Naive B cell (primary cell): ENCODE measurements around the gene GGT6. TPM values are rescaled to one million over a fixed set of nuclear protein-coding genes. Genes with fewer than 3 reads are reported as not detected.

Experiments used
- ATAC-seq, 2 donors: fragments of 150-1000 bp; cut with Tn5 transposase; 2 replicates each; pipeline ENCODE4 v1.10.0; 2021; ENCODE audit warnings: low read depth in 2 of 2, mild to moderate bottlenecking in 2 of 2, moderate library complexity in 2 of 2
- DNase-seq: peaks from one replicate; pipeline ENCODE4 v3.0.0; 2022
- H3K27ac Mint-ChIP-seq, 6 donors: one replicate each; pipeline ENCODE4 v1.8.0; 2020 to 2022; ENCODE audit warnings: mild to moderate bottlenecking in 6 of 6, mixed read lengths in 6 of 6, moderate library complexity in 5 of 6, inconsistent platforms in 2 of 6
- H3K27me3 Mint-ChIP-seq, 3 donors: one replicate each; pipeline ENCODE4 v1.8.0; 2021 to 2022; ENCODE audit warnings: mixed read lengths in 3 of 3, mild to moderate bottlenecking in 1 of 3
- H3K36me3 Mint-ChIP-seq, 2 donors: one replicate each; pipeline ENCODE4 v1.8.0; 2020 to 2022; ENCODE audit warnings: mixed read lengths in 2 of 2, inconsistent platforms in 1 of 2, mild to moderate bottlenecking in 1 of 2
- H3K4me1 Mint-ChIP-seq, 3 donors: one replicate each; pipeline ENCODE4 v1.8.0; 2020 to 2022; ENCODE audit warnings: mixed read lengths in 3 of 3, inconsistent platforms in 1 of 3, mild to moderate bottlenecking in 1 of 3, moderate library complexity in 1 of 3
- H3K4me3 Mint-ChIP-seq, 8 donors: one replicate each; pipeline ENCODE4 v1.8.0; 2020 to 2022; ENCODE audit warnings: mild to moderate bottlenecking in 8 of 8, mixed read lengths in 8 of 8, moderate library complexity in 8 of 8, inconsistent platforms in 2 of 8
- H3K9me3 Mint-ChIP-seq, 7 donors: one replicate each; pipeline ENCODE4 v1.8.0; 2020 to 2022; ENCODE audit warnings: mixed read lengths in 7 of 7, mild to moderate bottlenecking in 5 of 7, inconsistent platforms in 2 of 7, moderate library complexity in 1 of 7
- polyA plus RNA-seq, 6 donors: library from polyadenylated mRNA; unstranded; fragments of 300-500 nt; fragmentation: Illumina TruSeq; gene quantifications; one replicate each; pipeline ENCODE4 v1.2.3, GENCODE V29; 2021; ENCODE audit warnings: low read depth in 6 of 6

The GGT6 gene
- polyA plus RNA-seq, 6 donors from 2014 or later: not detected

DNA sequence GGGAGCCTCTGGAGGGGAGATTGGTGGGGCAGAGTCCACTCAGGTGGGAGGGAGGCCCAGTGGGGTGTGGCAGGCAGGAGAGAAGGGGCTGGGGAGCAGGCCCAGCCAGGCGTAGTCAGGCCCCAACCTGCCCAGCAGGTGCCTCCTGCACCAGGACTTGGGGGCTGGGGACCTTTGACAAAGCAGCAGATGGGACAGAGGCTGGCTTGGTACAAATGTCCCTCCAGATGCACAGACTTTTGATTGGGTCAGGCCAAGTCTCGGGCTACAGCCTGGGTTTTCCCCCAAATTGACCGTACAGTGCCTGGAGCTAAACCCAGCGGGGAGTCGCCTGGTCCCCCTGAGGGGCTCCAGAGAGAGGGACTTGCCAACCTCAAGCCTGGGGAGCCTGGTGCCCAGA, 411 bp downstream of the GGT6 start:
- no peaks in the 10 kb centered on the region for H3K9me3 Mint-ChIP-seq
- H3K36me3 Mint-ChIP-seq: no peaks in the 10 kb centered on the region
- peaks cover 24 to 32% (median 28%) of the 10 kb centered on the region in 3 donors for H3K4me1 Mint-ChIP-seq
- no peak for DNase-seq
- no peak overlapping the region for H3K4me3 Mint-ChIP-seq
- ATAC-seq: no peak
- H3K27me3 Mint-ChIP-seq: no peaks in the 10 kb centered on the region
- no peak overlapping the region for H3K27ac Mint-ChIP-seq

DNA sequence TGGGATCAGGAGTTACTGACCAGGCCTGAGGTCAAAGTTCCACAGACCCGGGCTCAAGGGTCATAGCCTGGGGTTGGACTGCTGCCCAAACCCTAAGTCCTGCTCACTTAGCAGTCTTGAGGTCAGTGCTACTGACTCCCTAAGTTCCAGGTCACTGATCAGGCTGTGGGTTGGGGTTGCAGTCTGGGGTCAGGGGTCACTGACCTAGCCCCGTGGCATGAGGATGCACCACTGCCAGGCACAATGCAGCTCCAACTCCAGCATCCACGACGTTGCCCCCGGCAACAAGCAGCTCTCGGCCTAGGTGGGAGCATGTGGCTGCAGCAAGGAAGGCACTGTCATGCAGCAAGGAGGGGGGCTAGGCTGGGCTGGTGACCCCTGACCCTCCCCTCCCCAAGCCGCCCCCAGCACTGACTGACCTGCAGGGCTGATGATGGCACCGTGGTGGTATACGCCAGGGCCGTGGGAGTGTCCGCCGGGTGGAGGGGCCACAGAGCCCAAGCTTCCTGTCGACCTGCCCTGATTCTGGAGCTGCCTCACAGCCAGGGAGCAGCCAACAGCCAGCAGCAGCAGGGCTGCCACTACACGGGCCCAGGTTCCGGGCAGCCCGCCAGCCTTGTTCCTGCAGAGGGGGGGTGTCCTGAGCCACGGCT, 1.1 kb downstream of the GGT6 start:
- Mint-ChIP-seq H3K27me3 (no peaks in the 10 kb centered on the region), H3K4me3 (no peak overlapping the region), H3K9me3 (no peaks in the 10 kb centered on the region), H3K4me1 (peaks cover 30 to 37% (median 35%) of the 10 kb centered on the region in 3 donors), H3K36me3 (no peaks in the 10 kb centered on the region), H3K27ac (no peak overlapping the region)
- ATAC-seq (no peak), DNase-seq (no peak)

DNA sequence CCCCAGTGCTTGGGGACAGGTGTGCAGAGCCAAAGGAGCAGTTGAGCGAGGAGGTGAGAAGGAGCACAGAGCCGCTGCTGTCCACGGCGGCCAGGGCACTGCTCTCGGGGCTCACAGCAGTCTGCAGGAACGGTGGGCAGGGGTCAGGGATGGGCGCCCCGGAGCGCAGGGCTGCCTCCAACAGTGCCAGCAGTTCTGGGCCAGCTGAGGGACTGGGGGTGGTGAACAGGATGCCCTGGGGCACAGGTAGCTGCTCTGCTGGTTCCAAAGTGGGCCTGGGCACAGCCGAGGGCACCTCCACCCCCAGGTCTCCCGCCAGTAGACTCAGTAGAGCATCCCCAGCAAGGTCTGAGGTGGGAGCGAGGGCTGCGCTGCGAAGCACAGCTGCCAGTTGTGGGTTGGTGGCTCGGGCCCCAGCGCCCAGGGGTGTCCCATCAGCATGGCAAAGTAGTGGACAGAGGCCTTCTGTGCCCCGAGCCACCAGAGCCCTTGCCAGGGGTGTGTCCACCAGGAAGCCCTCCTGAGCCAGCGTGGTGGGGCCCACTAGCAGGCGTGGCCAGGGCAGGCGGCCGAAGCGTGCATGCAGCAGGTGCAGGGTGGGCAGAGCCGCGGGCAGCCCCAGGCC, 1.9 kb downstream of the GGT6 start:
- Mint-ChIP-seq H3K4me3 (no peak overlapping the region), H3K27me3 (no peaks in the 10 kb centered on the region), H3K4me1 (peaks cover 37 to 45% (median 43%) of the 10 kb centered on the region in 3 donors), H3K9me3 (no peaks in the 10 kb centered on the region), H3K27ac (no peak overlapping the region), H3K36me3 (no peaks in the 10 kb centered on the region)
- DNase-seq: no peak
- ATAC-seq: no peak

DNA sequence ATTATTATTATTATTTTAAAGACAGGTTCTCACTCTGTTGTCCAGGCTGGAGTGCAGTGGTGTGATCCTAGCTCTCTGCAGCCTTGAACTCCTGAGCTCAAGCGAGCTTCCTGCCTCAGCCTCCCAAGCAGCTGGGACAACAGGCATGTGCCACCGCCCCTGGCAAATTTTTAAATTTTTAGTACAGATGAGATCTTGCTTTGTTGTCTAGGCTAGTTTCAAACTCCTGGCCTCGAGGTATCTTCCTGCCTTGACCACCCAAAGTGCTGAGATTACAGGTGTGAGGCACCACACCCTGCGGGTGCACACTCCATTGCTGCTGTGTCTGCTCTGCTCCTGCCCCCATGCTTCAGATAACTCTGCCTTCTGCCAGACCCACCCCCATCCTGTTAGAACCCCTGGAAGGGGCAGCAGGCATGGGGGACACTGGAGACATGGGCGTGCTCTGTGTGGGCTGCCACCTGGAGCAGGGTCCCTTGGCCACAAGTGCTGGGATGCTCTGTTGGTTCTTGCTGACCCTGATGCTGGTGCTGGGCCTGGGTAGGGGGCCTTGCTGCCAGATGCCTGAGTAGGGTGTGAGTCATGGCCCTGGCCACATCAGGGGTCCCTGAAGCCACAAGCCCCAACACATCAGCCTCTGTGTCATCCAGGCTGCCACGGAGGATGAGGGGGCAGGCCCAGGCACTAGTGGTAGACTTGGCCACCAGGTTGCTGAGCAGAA, 2.6 kb downstream of the GGT6 start:
- no peaks in the 10 kb centered on the region for H3K36me3 Mint-ChIP-seq

DNA sequence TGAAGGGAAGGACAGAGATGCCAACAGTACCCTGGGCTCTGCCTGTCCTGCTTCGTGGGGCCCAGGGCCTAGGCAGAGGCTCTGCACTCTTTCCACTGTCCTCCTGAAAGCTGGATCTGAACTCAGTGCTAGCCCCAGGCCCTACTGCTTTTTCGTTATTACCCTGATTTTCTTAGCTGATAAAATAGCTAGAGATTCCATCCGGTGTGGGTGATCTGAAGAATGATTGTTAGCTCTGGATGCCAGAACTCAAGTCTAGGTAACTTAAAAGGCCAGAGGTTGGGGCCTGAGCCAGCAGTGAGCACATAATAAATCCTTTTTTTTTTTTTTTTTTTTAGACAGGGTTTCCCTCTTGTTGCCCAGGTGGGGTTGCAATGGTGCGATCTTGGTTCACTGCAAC, 3.4 kb downstream of the GGT6 start:
- H3K36me3 Mint-ChIP-seq: no peaks in the 10 kb centered on the region
- H3K27ac Mint-ChIP-seq: no peak overlapping the region
- DNase-seq: no peak
- ATAC-seq: no peak
- peaks cover 30 to 39% (median 34%) of the 10 kb centered on the region in 3 donors for H3K4me1 Mint-ChIP-seq
- peak overlapping the region in 4 of 8 donors; percentile 33 to 96 (median 92) for H3K4me3 Mint-ChIP-seq
- H3K9me3 Mint-ChIP-seq: no peaks in the 10 kb centered on the region
- no peaks in the 10 kb centered on the region for H3K27me3 Mint-ChIP-seq

More for the DNA sequence above, 2.6 kb downstream of the GGT6 start:
- Mint-ChIP-seq H3K4me3 (peak overlapping the region in 2 of 8 donors; percentile 61 to 65), H3K27ac (no peak overlapping the region), H3K4me1 (peaks cover 37 to 46% (median 42%) of the 10 kb centered on the region in 3 donors), H3K27me3 (no peaks in the 10 kb centered on the region), H3K9me3 (no peaks in the 10 kb centered on the region)
- ATAC-seq (no peak), DNase-seq (no peak)

DNA sequence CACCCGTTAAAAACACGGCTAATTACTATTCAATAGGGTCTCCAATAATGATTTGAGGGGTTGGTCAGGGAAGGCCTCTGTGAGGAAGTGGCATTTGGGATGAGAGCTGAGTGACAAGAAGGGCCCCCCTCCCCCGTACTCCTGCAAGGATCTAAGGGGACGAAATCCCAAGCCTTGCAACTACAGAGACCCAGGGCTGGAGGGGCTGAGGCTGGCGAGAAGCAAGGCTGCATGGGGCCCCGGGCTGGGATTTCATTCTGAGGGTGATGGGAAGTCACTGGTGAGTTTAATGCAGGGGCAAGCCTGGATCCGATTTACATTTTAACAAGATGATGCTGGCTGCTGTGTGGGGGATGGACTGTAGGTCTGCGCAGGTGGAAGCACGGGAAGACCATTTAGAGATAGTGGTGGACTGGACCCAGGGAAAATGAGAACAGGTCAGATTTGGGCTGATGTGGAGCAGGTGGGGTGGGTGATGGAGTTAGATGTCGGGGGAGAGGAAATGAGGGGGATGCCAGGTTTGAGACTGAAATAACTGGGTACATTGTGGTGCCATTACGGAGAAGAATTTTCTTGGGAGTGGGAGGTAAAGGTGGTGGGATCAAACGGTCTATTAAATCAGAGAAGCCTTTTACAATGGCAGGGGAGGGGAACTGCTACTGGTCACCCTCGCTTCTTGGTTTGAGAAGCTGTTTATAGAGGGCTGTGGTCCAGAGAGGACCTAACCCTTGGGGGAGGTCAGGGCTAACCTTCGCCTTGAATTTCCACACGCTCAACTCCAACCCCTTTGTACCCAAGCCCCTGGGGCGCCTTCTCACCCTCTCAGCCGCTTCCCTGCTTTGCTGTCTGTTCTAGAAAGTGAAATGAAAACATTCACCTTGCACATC, 4.3 kb downstream of the GGT6 start:
- H3K4me3 Mint-ChIP-seq: peak overlapping the region; percentile 89 to 98 (median 96)
- DNase-seq: no peak
- H3K36me3 Mint-ChIP-seq: peaks cover 0 to 1% of the 10 kb centered on the region in 2 donors
- H3K27ac Mint-ChIP-seq: peak overlapping the region; percentile 93 to 99 (median 96)
- no peaks in the 10 kb centered on the region for H3K9me3 Mint-ChIP-seq
- H3K4me1 Mint-ChIP-seq: peaks cover 27 to 30% (median 30%) of the 10 kb centered on the region in 3 donors
- ATAC-seq: no peak
- no peaks in the 10 kb centered on the region for H3K27me3 Mint-ChIP-seq

DNA sequence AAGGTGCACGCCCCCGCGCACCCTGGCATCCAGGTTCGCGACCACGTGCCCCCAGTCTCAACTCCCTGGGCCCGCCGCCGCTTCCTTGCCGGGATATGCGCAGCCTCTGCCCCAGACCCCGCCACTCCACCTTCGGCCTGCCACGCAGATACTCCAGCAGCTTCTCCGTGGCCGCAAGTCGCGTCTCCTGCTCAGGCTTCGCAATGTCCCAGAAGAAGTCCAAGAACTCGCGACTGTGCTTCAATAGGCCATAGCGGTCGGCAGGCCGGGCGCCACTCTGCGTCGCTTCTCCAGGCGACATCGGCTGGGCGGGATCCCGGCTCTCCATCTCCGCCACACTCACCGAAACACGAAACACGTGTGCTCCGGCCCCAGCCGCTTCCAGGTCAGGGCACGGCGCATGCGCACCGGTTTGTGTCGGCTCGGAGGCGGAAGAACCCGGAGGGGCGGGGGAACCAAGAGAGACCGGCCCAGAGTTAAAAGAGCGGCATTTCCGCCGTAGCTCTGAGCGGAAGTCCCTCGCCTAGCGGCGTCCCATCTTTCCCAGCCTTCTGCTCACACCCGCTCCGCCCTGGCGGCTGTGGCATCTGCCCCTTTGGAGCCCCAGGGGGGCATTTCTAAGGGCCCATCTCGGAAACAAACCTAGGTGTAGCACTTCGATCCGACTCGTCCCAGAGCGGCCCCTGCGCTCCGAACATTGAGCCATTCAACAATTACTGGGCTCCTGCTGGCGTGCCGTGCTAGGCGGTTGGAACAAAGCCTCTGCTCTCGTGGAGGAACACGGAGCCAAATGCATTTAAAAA, 5.2 kb downstream of the GGT6 start, which contains the start of gene MYBBP1A:
MYBBP1A (minus strand) TSS at position 388 of the 803 bp plus-strand sequence; CDS start at position 328, 60 bp downstream.
- Mint-ChIP-seq H3K4me3 (peak within 1 kb of the TSS; percentile 89 to 98 (median 96)), H3K9me3 (no peaks in the 10 kb centered on the region), H3K27ac (peak within 1 kb of the TSS; percentile 93 to 99 (median 96)), H3K4me1 (peaks cover 27 to 30% (median 29%) of the 10 kb centered on the region in 3 donors), H3K36me3 (peaks cover 0 to 5% of the 10 kb centered on the region in 2 donors), H3K27me3 (no peaks in the 10 kb centered on the region)
- ATAC-seq: peak; percentile 94 to 95
- DNase-seq: peak; percentile 94

GRCh38 chr17:4554441-4554996, 5.9 kb downstream of the GGT6 start:
- ATAC-seq (no peak), DNase-seq (no peak)
- H3K4me1 Mint-ChIP-seq: peaks cover 27 to 30% (median 29%) of the 10 kb centered on the region in 3 donors
- no peaks in the 10 kb centered on the region for H3K9me3 Mint-ChIP-seq
- peaks cover 0 to 5% of the 10 kb centered on the region in 2 donors for H3K36me3 Mint-ChIP-seq
- H3K4me3 Mint-ChIP-seq: peak overlapping the region; percentile 89 to 98 (median 96)
- peak overlapping the region in 2 of 6 donors; percentile 69 to 95 for H3K27ac Mint-ChIP-seq
- H3K27me3 Mint-ChIP-seq: no peaks in the 10 kb centered on the region

GRCh38 chr17:4553669-4554068, 6.7 kb downstream of the GGT6 start:
- no peak for ATAC-seq
- Mint-ChIP-seq H3K4me3 (peak overlapping the region; percentile 63 to 98 (median 96)), H3K27me3 (no peaks in the 10 kb centered on the region), H3K27ac (peak overlapping the region in 1 of 6 donors; percentile 69), H3K4me1 (peaks cover 27 to 30% (median 29%) of the 10 kb centered on the region in 3 donors), H3K9me3 (no peaks in the 10 kb centered on the region), H3K36me3 (peaks cover 0 to 5% of the 10 kb centered on the region in 2 donors)
- DNase-seq: no peak

DNA sequence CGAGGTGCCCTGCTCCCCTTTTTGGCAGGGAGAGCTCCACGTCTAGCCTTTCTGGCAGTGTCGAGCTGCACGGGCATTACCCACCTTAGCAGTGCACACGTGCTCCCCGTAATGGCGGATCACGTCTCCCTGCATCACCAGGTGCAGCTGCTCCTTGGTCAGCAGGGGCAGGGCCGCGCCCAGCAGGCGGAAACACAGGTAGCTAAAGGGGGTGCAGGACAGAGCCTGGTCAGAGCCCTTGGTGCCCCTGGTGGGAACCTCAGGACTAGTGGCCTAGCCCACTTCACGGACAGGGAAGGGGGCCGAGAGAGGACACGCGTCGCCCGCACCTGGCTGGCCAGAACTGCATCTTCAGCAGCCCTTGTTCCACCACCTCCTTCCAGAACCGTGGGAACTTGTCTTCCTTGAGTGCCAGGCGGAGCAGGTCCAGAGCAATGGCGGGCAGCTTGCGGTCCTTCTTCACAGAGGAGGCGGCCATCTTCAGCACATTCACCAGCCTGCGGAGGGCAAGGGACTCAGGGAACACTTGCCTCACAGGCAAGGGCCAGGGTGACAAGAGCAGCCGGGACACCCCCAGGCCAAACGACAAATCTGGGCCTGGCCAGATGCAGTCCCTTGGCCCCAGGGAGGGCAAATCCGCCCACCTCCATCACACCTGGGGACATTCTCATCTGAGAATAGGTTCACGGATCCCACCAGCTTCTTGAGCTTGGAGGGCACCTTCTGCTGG, 8.4 kb downstream of the GGT6 start:
- Mint-ChIP-seq H3K27me3 (no peaks in the 10 kb centered on the region), H3K4me3 (peak overlapping the region in 3 of 8 donors; percentile 15 to 89 (median 33)), H3K4me1 (peaks cover 23 to 30% (median 29%) of the 10 kb centered on the region in 3 donors), H3K36me3 (peaks cover 0 to 5% of the 10 kb centered on the region in 2 donors), H3K9me3 (no peaks in the 10 kb centered on the region), H3K27ac (no peak overlapping the region)
- ATAC-seq: no peak
- DNase-seq: no peak

GRCh38 chr17:4551141-4551540, 9.2 kb downstream of the GGT6 start:
- H3K27me3 Mint-ChIP-seq: no peaks in the 10 kb centered on the region
- H3K4me1 Mint-ChIP-seq: peaks cover 21 to 27% (median 26%) of the 10 kb centered on the region in 3 donors
- DNase-seq (no peak), ATAC-seq (no peak)
- H3K9me3 Mint-ChIP-seq: no peaks in the 10 kb centered on the region
- no peak overlapping the region for H3K4me3 Mint-ChIP-seq
- H3K36me3 Mint-ChIP-seq: peaks cover 0 to 5% of the 10 kb centered on the region in 2 donors
- no peak overlapping the region for H3K27ac Mint-ChIP-seq
